Loucy (cell line): ENCODE measurements around the gene TCOF1.

Experiments
- EZH2phosphoT487 ChIP-seq: fragments of 200-600 bp; IDR thresholded peaks from 2 replicates; pipeline ENCODE4 v1.6.1; 2018; ENCODE audit warnings: antibody characterized with exemption, mild to moderate bottlenecking, moderate library complexity, borderline replicate concordance
- TF ChIP-seq, protein P1 (sequence below): fragments of 200-600 bp; sonication (generic); conservative IDR thresholded peaks from 2 replicates; pipeline ENCODE4 v1.5.1; 2014; ENCODE audit warnings: mild to moderate bottlenecking, antibody characterized with exemption, low read length

DNA sequence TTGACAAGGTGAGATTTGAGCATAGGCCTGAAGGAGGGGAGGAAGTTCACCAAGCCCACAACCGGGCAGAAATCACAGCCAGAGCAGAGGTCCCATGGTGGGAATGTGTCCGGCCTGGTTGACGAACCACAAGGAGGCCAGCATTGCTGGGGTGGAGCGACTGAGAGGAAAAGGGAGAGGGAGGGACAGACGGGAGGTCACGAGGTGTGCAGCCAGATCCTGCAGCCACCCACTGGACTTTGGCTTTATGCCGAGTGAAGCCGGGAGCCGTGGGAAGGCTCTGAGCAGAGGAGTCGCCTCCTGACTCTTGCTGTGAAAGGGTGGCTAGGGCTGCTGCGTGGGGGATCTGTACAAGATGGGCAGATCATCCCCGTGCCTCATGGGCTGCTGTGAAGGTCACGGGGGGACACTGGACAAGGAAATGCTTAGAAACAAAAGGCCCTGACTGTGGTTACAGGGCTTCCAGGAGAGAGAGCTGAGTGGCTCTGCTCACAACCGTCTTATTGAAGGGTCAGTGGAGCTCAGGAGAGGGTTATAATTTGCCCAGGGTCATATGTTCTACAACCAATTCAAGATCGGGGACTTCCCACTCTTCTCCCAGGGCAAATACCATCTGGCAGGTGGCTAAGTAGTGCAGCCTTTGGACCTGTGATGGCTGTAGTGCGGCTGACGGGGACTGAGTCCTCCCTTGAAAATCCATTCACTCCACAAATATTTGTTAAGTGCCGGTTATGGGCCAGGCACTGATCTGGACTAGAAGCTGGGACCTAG is 70.8 kb downstream of the TCOF1 start:
- TF ChIP-seq, protein P1, sequence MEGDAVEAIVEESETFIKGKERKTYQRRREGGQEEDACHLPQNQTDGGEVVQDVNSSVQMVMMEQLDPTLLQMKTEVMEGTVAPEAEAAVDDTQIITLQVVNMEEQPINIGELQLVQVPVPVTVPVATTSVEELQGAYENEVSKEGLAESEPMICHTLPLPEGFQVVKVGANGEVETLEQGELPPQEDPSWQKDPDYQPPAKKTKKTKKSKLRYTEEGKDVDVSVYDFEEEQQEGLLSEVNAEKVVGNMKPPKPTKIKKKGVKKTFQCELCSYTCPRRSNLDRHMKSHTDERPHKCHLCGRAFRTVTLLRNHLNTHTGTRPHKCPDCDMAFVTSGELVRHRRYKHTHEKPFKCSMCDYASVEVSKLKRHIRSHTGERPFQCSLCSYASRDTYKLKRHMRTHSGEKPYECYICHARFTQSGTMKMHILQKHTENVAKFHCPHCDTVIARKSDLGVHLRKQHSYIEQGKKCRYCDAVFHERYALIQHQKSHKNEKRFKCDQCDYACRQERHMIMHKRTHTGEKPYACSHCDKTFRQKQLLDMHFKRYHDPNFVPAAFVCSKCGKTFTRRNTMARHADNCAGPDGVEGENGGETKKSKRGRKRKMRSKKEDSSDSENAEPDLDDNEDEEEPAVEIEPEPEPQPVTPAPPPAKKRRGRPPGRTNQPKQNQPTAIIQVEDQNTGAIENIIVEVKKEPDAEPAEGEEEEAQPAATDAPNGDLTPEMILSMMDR = no peak
- TF ChIP-seq EZH2phosphoT487 = no peak
